Hematopoietic multipotent progenitor cell treated with erythropoietin and hydrocortisone succinate and interleukin-3 and kit ligand, for 15 days (in vitro differentiated cells): ENCODE results near the gene MED28.
"Not testable (repeated sequence)": the region's sequence is repeated elsewhere in the genome, so short reads cannot be mapped to it uniquely, and the experiment has no call there.

Experiments
- DNase-seq: peaks from one replicate; pipeline ENCODE4 v3.0.0-alpha.2; 2015; ENCODE audit warnings: low spot score

Gene MED28

DNA sequence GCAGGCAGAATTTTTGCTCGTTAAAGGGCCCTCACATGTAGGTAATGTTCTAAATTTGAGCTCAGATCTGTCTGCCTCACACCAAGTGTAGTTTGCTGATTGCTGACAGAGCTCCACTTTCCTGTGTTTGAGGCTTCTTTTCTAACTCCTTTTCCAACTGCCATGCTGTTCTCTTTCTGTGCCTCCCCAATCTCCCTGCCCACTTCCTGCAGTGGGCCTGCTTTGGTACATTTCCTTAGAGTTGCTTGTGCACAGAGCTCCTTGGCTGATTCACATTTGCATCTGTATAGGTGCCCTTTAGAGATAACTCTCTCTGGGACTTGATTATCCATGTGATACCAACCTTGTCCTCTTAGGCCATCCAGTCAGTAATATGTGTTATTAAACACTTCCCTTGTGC, 4.5 kb downstream of the MED28 start:
- DNase-seq, result no peak

- DNase-seq, result no peak
These were observed 5.1 kb downstream of the MED28 start for GRCh38 chr4:17619416-17620105.

- no peak for DNase-seq
These were observed 9.1 kb downstream of the MED28 start for GRCh38 chr4:17623451-17624001.

GRCh38 chr4:17624821-17625220, 10.4 kb downstream of the MED28 start:
- DNase-seq, result no peak

- DNase-seq, result no peak
These were observed 15.8 kb downstream of the MED28 start for GRCh38 chr4:17630228-17630627.

- DNase-seq, result no peak
These were observed 19.2 kb downstream of the MED28 start for GRCh38 chr4:17633600-17633999.

DNA sequence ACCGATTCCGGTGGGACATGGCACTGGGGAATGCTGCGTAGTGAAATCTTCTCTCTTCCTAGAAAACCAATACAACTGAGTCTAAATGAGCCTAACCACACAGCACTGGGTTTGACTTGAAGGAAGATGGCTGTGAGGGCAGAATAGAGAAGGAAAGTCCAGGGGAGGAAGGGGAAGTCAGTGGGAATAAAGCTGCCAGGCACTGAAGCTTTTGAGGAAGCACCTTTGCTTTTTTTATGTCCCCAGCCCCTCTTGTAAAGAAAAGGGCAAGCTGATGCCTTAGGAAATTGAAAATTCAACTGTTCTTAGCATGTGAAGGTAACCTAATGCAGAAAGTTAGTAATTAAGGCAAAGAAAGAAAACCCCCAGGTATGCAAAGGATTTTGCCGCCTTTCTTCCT, 20.6 kb downstream of the MED28 start:
- no peak for DNase-seq

- no peak for DNase-seq
These were observed 21.9 kb downstream of the MED28 start for GRCh38 chr4:17636341-17636695.

GRCh38 chr4:17636696-17637622, 22.5 kb downstream of the MED28 start:
- DNase-seq, result peak; percentile 83

- no peak for DNase-seq
These were observed 24.7 kb downstream of the MED28 start for GRCh38 chr4:17639136-17639535.

DNA sequence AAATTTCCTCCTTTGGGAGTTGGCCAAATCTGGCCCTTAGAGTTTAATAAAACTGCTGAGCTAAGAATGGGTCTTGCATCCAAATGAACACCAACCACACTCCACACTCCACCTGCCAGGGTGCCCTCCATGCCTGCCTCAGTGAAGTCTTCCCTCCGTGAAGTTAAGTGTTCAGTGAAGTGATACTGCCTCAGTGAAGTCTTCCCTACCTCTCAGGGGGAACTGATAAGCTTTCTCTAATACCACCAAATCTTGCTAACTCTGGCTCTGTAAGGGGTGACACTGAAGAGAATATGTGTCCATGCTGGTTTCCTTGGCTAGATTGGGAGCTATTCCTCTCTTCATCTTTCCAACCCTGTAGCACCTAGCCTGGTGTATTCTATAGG, 27.9 kb downstream of the MED28 start:
- no peak for DNase-seq

GRCh38 chr4:17646693-17647092, 32.3 kb downstream of the MED28 start:
- no peak for DNase-seq

- DNase-seq, result no peak
These were observed 32.9 kb downstream of the MED28 start for GRCh38 chr4:17647176-17647806.

DNA sequence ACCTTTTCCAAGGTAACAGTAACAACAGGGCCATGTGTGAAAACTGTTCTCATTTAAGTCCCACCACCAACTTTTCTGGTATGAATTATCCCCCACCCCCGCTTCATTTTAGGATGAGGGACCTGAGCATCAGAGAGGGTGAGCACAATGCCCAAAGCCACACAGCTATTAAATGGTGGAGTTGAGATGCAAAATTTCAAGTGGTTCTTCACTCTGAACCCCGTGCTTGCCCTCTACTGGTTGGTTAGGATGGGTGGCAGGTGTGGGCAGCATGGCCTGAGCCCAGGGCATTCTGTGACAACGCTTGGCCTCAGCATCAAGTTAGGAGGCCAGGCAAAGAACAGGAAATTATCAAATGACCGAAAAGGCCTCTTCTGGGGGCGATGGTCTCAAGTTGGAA, 33.5 kb downstream of the MED28 start:
- DNase-seq, result no peak

GRCh38 chr4:17650406-17650805, 36.0 kb downstream of the MED28 start:
- DNase-seq, result no peak

DNA sequence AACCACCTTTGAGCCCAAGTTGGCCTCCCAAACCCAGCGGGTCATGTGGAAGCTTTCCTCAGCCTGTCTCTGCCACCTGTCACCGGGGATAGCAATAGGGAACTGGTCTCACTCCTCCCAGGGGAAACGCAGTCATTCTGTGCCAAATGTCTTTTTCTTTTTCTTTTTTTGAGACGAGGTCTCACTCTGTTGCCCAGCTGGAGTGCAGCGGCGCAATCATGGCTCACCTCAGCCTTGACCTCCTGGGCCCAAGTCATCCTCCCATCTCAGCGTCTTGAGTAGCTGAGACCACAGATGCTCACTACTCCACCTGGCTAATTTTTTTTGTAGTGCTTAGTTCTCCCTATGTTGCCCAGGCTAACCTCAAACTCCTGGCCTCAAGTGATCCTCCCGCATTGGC, 40.3 kb downstream of the MED28 start:
- no peak for DNase-seq

GRCh38 chr4:17657090-17657489, 42.6 kb downstream of the MED28 start:
- DNase-seq, result no peak

GRCh38 chr4:17657849-17658248, 43.4 kb downstream of the MED28 start:
- no peak for DNase-seq

DNA sequence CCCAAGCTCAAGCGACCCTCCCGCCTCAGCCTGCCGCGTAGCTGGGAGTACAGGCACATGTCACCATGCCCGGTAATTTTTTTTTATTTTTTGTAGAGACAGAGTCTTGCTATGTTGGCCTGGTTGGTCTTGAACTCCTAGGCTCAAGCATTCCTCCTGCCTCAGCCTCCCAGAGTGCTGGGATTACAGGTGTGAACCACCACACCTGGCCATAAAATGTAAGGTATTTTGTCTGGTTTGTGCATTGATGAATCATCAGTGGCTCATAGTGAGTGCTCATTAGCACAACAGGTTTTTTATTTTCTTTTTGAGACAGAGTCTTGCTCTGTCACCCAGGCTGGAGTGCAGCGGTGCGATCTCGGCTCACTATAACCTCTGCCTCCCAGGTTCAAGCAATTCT, 44.8 kb downstream of the MED28 start:
- not testable (repeated sequence) for DNase-seq

GRCh38 chr4:17662694-17663093, 48.3 kb downstream of the MED28 start:
- DNase-seq, result no peak

GRCh38 chr4:17664755-17665154, 50.3 kb downstream of the MED28 start:
- no peak for DNase-seq

DNA sequence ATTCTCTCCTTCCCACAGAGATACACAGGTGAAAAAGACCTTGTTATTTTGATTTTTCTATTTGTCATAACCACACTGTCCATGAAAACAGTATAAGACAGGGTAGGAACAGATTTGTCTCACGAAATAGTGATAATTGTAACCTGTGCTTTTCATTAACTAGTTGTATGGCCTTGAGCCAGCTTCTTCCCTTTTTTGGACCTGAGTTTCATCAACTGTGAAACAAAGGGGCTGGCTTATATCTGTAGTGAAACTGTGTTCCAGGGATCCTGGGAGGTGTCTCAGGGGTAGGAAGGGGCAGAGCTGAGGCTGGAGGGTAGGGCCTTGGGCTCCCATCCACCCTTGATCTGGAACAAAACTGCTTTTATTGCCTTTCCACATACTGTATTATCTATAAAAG, 50.9 kb downstream of the MED28 start:
- no peak for DNase-seq

DNA sequence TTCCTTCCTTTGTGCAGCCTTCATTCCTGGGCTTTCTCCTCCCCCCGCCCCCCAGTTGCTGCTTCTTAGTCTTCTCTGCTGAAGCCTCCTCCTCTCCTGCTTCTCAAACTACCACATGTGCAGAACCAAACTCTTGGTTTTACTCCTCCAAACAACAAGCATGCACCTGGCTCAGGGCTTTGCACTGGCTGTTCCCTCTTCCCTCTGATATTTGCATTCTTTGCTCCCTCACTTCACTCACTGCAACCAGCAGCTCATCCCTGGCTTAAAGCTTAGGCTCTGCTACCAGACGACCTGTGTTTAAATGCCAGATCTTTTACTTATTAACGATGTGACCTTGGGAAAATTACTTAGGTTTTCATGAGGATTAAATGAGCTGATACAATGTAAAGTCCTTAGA, 51.4 kb downstream of the MED28 start:
- no peak for DNase-seq
